ENCODE results near the gene HERC5.

GRCh38 chr4:88445252-88445651, 11.7 kb upstream of the HERC5 start:
- TF ChIP-seq, protein P1, sequence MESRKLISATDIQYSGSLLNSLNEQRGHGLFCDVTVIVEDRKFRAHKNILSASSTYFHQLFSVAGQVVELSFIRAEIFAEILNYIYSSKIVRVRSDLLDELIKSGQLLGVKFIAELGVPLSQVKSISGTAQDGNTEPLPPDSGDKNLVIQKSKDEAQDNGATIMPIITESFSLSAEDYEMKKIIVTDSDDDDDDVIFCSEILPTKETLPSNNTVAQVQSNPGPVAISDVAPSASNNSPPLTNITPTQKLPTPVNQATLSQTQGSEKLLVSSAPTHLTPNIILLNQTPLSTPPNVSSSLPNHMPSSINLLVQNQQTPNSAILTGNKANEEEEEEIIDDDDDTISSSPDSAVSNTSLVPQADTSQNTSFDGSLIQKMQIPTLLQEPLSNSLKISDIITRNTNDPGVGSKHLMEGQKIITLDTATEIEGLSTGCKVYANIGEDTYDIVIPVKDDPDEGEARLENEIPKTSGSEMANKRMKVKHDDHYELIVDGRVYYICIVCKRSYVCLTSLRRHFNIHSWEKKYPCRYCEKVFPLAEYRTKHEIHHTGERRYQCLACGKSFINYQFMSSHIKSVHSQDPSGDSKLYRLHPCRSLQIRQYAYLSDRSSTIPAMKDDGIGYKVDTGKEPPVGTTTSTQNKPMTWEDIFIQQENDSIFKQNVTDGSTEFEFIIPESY (IDR thresholded peaks at IDR 0.05; ENCODE audit: extremely low read depth, insufficient replicate concordance, low read length): no peak
- TF ChIP-seq, protein P2, sequence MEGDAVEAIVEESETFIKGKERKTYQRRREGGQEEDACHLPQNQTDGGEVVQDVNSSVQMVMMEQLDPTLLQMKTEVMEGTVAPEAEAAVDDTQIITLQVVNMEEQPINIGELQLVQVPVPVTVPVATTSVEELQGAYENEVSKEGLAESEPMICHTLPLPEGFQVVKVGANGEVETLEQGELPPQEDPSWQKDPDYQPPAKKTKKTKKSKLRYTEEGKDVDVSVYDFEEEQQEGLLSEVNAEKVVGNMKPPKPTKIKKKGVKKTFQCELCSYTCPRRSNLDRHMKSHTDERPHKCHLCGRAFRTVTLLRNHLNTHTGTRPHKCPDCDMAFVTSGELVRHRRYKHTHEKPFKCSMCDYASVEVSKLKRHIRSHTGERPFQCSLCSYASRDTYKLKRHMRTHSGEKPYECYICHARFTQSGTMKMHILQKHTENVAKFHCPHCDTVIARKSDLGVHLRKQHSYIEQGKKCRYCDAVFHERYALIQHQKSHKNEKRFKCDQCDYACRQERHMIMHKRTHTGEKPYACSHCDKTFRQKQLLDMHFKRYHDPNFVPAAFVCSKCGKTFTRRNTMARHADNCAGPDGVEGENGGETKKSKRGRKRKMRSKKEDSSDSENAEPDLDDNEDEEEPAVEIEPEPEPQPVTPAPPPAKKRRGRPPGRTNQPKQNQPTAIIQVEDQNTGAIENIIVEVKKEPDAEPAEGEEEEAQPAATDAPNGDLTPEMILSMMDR (IDR thresholded peaks at IDR 0.05 in 2 of 3, conservative IDR thresholded peaks at IDR 0.05 in 1 of 3; ENCODE audit: borderline replicate concordance in 1 of 3, insufficient read depth in 1 of 3, low read depth in 2 of 3, low read length in 2 of 3): no peak
